ENCODE measurements around the gene MAJIN.

Gene MAJIN

GRCh38 chr11:64971421-64972233 is at the start of gene MAJIN:
Gene MAJIN (minus strand): TSS chr11:64972108. CDS start chr11:64959405, 12,703 bp downstream.
- TF ChIP-seq CTCF (IDR thresholded peaks at IDR 0.05) (no peak), ZFX (IDR thresholded peaks at IDR 0.05; ENCODE audit: borderline replicate concordance) (no peak)
- peak within 1 kb of the TSS; percentile 72 for H3K27ac ChIP-seq

- TF ChIP-seq CTCF (IDR thresholded peaks at IDR 0.05) (no peak), ZFX (IDR thresholded peaks at IDR 0.05; ENCODE audit: borderline replicate concordance) (no peak)
These were observed 49.6 kb upstream of the MAJIN start for GRCh38 chr11:65021509-65021908.

GRCh38 chr11:65021003-65021402 is 49.1 kb upstream of the MAJIN start:
- no peak overlapping the region for H3K27ac ChIP-seq
- TF ChIP-seq ZFX (IDR thresholded peaks at IDR 0.05; ENCODE audit: borderline replicate concordance) (no peak), CTCF (IDR thresholded peaks at IDR 0.05) (no peak)

More at GRCh38 chr11:65021509-65021908, 49.6 kb upstream of the MAJIN start:
- H3K27ac ChIP-seq, result no peak overlapping the region

GRCh38 chr11:65019824-65020223 is 47.9 kb upstream of the MAJIN start:
- TF ChIP-seq CTCF (IDR thresholded peaks at IDR 0.05), result no peak
- TF ChIP-seq ZFX (IDR thresholded peaks at IDR 0.05; ENCODE audit: borderline replicate concordance), result no peak
- no peak overlapping the region for H3K27ac ChIP-seq

- no peak overlapping the region for H3K27ac ChIP-seq
- TF ChIP-seq ZFX (IDR thresholded peaks at IDR 0.05; ENCODE audit: borderline replicate concordance), result no peak
- no peak for TF ChIP-seq CTCF (IDR thresholded peaks at IDR 0.05)
These were observed 46.0 kb upstream of the MAJIN start for GRCh38 chr11:65017937-65018336.

GRCh38 chr11:65016705-65017104 is 44.8 kb upstream of the MAJIN start:
- H3K27ac ChIP-seq, result no peak overlapping the region
- TF ChIP-seq CTCF (IDR thresholded peaks at IDR 0.05) (no peak), ZFX (IDR thresholded peaks at IDR 0.05; ENCODE audit: borderline replicate concordance) (no peak)

- H3K27ac ChIP-seq, result peak overlapping the region; percentile 83
- TF ChIP-seq ZFX (IDR thresholded peaks at IDR 0.05; ENCODE audit: borderline replicate concordance) (no peak), CTCF (IDR thresholded peaks at IDR 0.05) (no peak)
These were observed 42.9 kb upstream of the MAJIN start for GRCh38 chr11:65014726-65015227.
